ENCODE data around the gene MCL1.
"Not testable (repeated sequence)": the region's sequence is repeated elsewhere in the genome, so short reads cannot be mapped to it uniquely, and the experiment has no call there.

MCL1 gene

GRCh38 chr1:150601540-150601939 lies 22.1 kb upstream of the MCL1 start:
- DNase-seq = no peak

GRCh38 chr1:150598346-150598745 lies 18.9 kb upstream of the MCL1 start:
- DNase-seq = not testable (repeated sequence)

GRCh38 chr1:150596976-150597375 lies 17.6 kb upstream of the MCL1 start:
- no peak for DNase-seq

- DNase-seq = no peak
Measured at GRCh38 chr1:150596095-150596892, 16.9 kb upstream of the MCL1 start.

- DNase-seq = no peak
Measured at GRCh38 chr1:150582371-150582770, 3.0 kb upstream of the MCL1 start.

GRCh38 chr1:150581962-150582361 lies 2.6 kb upstream of the MCL1 start:
- DNase-seq = not testable (repeated sequence)

- not testable (repeated sequence) for DNase-seq
Measured at GRCh38 chr1:150581437-150581836, 2.0 kb upstream of the MCL1 start.

- not testable (repeated sequence) for DNase-seq
Measured at GRCh38 chr1:150580966-150581365, 1.6 kb upstream of the MCL1 start.

GRCh38 chr1:150579945-150580642 lies 684 bp upstream of the MCL1 start:
- DNase-seq = no peak

- DNase-seq = peak; percentile 45
Measured at GRCh38 chr1:150578272-150579109, 919 bp downstream of the MCL1 start.

- no peak for DNase-seq
Measured at GRCh38 chr1:150577557-150578271, 1.7 kb downstream of the MCL1 start.

GRCh38 chr1:150576794-150577556 lies 2.4 kb downstream of the MCL1 start:
- DNase-seq = no peak

- DNase-seq = no peak
Measured at GRCh38 chr1:150576367-150576711, 3.1 kb downstream of the MCL1 start.

GRCh38 chr1:150575518-150576366 lies 3.7 kb downstream of the MCL1 start:
- no peak for DNase-seq

GRCh38 chr1:150575072-150575489 lies 4.3 kb downstream of the MCL1 start:
- DNase-seq = no peak

- DNase-seq = no peak
Measured at GRCh38 chr1:150574260-150575071, 4.9 kb downstream of the MCL1 start.

- not testable (repeated sequence) for DNase-seq
Measured at GRCh38 chr1:150573648-150574071, 5.8 kb downstream of the MCL1 start.

- DNase-seq = no peak
Measured at GRCh38 chr1:150572918-150573647, 6.3 kb downstream of the MCL1 start.

GRCh38 chr1:150568594-150568966 lies 10.8 kb downstream of the MCL1 start:
- DNase-seq = no peak
